Mesenchymal stem cell (in vitro differentiated cells and primary cell): ENCODE data around the gene VPS4A.

ENCODE experiments used
- DNase-seq: peaks from one replicate; pipeline ENCODE4 v3.0.0-alpha.2; 2013
- H2AFZ ChIP-seq: one replicate; pipeline ENCODE4 v1.6.1; 2013; ENCODE audit warnings: low read depth, mild to moderate bottlenecking, control low read depth, inconsistent platforms, low read length, moderate library complexity
- H2AK5ac ChIP-seq: 2 replicates; pipeline ENCODE4 v1.6.1; 2013; ENCODE audit warnings: low read length, moderate library complexity, mild to moderate bottlenecking, inconsistent platforms; ENCODE audit not compliant: severe bottlenecking
- H2BK120ac ChIP-seq: one replicate; pipeline ENCODE4 v1.6.1; 2013; ENCODE audit warnings: low read depth, mild to moderate bottlenecking, inconsistent platforms, low read length, moderate library complexity
- H2BK12ac ChIP-seq, 2 experiments: one replicate each; pipeline ENCODE4 v1.6.1; 2013; ENCODE audit warnings: inconsistent platforms in 2 of 2, low read length in 2 of 2, mild to moderate bottlenecking in 2 of 2, moderate library complexity in 2 of 2, control low read depth in 1 of 2
- H2BK15ac ChIP-seq: one replicate; pipeline ENCODE4 v1.6.1; 2013; ENCODE audit warnings: mild to moderate bottlenecking, low read depth, inconsistent platforms; ENCODE audit not compliant: poor library complexity, severe bottlenecking
- H2BK5ac ChIP-seq: 2 replicates; pipeline ENCODE4 v1.6.1; 2013; ENCODE audit warnings: low read depth, mild to moderate bottlenecking, low read length, control low read depth, inconsistent platforms; ENCODE audit not compliant: poor library complexity, severe bottlenecking
- H3K14ac ChIP-seq, 2 experiments: one replicate each; pipeline ENCODE4 v1.6.1; 2013; ENCODE audit warnings: inconsistent platforms in 2 of 2, low read length in 2 of 2, control low read depth in 1 of 2, mild to moderate bottlenecking in 1 of 2, moderate library complexity in 1 of 2
- H3K18ac ChIP-seq, 2 experiments: one replicate each; pipeline ENCODE4 v1.6.1; 2013; ENCODE audit warnings: inconsistent platforms in 2 of 2, low read length in 2 of 2, control low read depth in 1 of 2, low read depth in 1 of 2, mild to moderate bottlenecking in 1 of 2
- H3K23ac ChIP-seq, 2 experiments: one replicate each; pipeline ENCODE4 v1.6.1; 2013; ENCODE audit warnings: inconsistent platforms in 2 of 2, low read length in 2 of 2, mild to moderate bottlenecking in 2 of 2, moderate library complexity in 2 of 2, control low read depth in 1 of 2
- H3K27ac ChIP-seq: 2 replicates; pipeline ENCODE4 v1.5.1; 2013; ENCODE audit warnings: mild to moderate bottlenecking, moderate library complexity, low read length, control low read depth, inconsistent platforms; ENCODE audit not compliant: poor library complexity, severe bottlenecking
- H3K27me3 ChIP-seq, 2 experiments: 2 replicates each; pipeline versions ENCODE4 v1.6.1 to v1.7.0; 2013; ENCODE audit warnings: low read length in 2 of 2, mild to moderate bottlenecking in 2 of 2, moderate library complexity in 2 of 2, control low read depth in 1 of 2, inconsistent platforms in 1 of 2; ENCODE audit not compliant: control insufficient read depth in 1 of 2, insufficient read depth in 1 of 2
- H3K36me3 ChIP-seq, 2 experiments: 2 replicates each; pipeline versions ENCODE4 v1.6.1 to v1.7.0; 2013; ENCODE audit warnings: low read length in 2 of 2, control low read depth in 1 of 2, inconsistent platforms in 1 of 2, low read depth in 1 of 2, mild to moderate bottlenecking in 1 of 2; ENCODE audit not compliant: insufficient read depth in 2 of 2, control insufficient read depth in 1 of 2
- H3K4ac ChIP-seq, 2 experiments: one replicate each; pipeline ENCODE4 v1.6.1; 2013; ENCODE audit warnings: inconsistent platforms in 2 of 2, low read length in 2 of 2, mild to moderate bottlenecking in 2 of 2, moderate library complexity in 2 of 2, control low read depth in 1 of 2, low read depth in 1 of 2
- H3K4me1 ChIP-seq: 2 replicates; pipeline ENCODE4 v1.6.1; 2013; ENCODE audit warnings: low read depth, low read length, control low read depth; ENCODE audit not compliant: control insufficient read depth, insufficient read depth
- H3K4me2 ChIP-seq: 2 replicates; pipeline ENCODE4 v1.6.1; 2013; ENCODE audit warnings: low read length, mild to moderate bottlenecking, inconsistent platforms; ENCODE audit not compliant: poor library complexity, severe bottlenecking
- H3K4me3 ChIP-seq, 2 experiments: 2 replicates each; pipeline versions ENCODE4 v1.5.1 to v1.7.0; 2013; ENCODE audit warnings: low read length in 2 of 2, mild to moderate bottlenecking in 2 of 2, control low read depth in 1 of 2, low read depth in 1 of 2; ENCODE audit not compliant: insufficient read depth in 1 of 2
- H3K79me1 ChIP-seq: replicated peaks from 2 replicates; pipeline ENCODE4 v1.6.1; 2013; ENCODE audit warnings: mild to moderate bottlenecking, control low read depth, low read length, inconsistent platforms; ENCODE audit not compliant: poor library complexity, severe bottlenecking
- H3K9ac ChIP-seq: 2 replicates; pipeline ENCODE4 v1.7.0; 2013; ENCODE audit warnings: mild to moderate bottlenecking, low read length, moderate library complexity
- H3K9me3 ChIP-seq: 2 replicates; pipeline ENCODE4 v1.7.0; 2013; ENCODE audit warnings: mild to moderate bottlenecking, low read length; ENCODE audit not compliant: control insufficient read depth
- H4K8ac ChIP-seq: one replicate; pipeline ENCODE4 v1.6.1; 2013; ENCODE audit warnings: inconsistent platforms, mild to moderate bottlenecking, low read length, moderate library complexity
- H4K91ac ChIP-seq: one replicate; pipeline ENCODE4 v1.6.1; 2013; ENCODE audit warnings: mild to moderate bottlenecking, low read length, inconsistent platforms
- WGBS: methylation state at CpG from one replicate; pipeline ENCODE4 v1.1.7; 2013; ENCODE audit warnings: mixed read lengths; 5-methylcytosine and 5-hydroxymethylcytosine counted together

The VPS4A gene

DNA sequence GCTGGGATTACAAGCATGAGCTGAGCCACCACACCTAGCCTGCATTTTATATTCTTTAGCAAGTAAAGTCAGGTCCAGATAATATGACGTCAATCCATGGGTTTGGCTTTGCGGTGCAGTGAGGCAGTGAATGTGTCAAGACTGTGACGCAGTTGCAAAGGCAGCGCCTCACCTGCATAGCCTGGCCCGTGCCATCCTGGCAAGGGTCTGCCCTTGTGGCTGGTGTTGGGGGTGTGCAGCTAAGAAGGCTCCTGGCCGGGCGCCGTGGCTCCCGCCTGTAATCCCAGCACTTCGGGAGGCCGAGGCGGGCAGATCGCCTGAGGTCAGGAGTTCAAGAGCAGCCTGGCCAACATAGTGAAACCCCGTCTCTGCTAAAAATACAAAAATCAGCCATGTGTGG is 12.3 kb downstream of the VPS4A start:
- H3K18ac ChIP-seq, result no peak overlapping the region
- no peak overlapping the region for H3K4me2 ChIP-seq
- H4K91ac ChIP-seq, result no peak overlapping the region
- H3K23ac ChIP-seq, result no peak overlapping the region
- WGBS, result 97% methylated on average over 10 of the region's 14 CpGs
- DNase-seq, result no peak
- H3K36me3 ChIP-seq, result peaks cover 82 to 94% of the 10 kb centered on the region in 2 experiments
- no peak overlapping the region for H2AK5ac ChIP-seq
- no peak overlapping the region for H3K4ac ChIP-seq
- no peak overlapping the region for H2BK12ac ChIP-seq
- no peak overlapping the region for H2BK15ac ChIP-seq
- no peak overlapping the region for H2AFZ ChIP-seq
- H3K4me1 ChIP-seq, result peaks cover 23% of the 10 kb centered on the region
- no peak overlapping the region for H3K27ac ChIP-seq
- H3K9ac ChIP-seq, result no peak overlapping the region
- no peak overlapping the region for H2BK5ac ChIP-seq
- no peaks in the 10 kb centered on the region for H3K27me3 ChIP-seq
- no peak overlapping the region for H4K8ac ChIP-seq
- peaks cover 37% of the 10 kb centered on the region for H3K79me1 ChIP-seq
- H3K14ac ChIP-seq, result no peak overlapping the region
- no peaks in the 10 kb centered on the region for H3K9me3 ChIP-seq
- no peak overlapping the region for H3K4me3 ChIP-seq
- no peak overlapping the region for H2BK120ac ChIP-seq

DNA sequence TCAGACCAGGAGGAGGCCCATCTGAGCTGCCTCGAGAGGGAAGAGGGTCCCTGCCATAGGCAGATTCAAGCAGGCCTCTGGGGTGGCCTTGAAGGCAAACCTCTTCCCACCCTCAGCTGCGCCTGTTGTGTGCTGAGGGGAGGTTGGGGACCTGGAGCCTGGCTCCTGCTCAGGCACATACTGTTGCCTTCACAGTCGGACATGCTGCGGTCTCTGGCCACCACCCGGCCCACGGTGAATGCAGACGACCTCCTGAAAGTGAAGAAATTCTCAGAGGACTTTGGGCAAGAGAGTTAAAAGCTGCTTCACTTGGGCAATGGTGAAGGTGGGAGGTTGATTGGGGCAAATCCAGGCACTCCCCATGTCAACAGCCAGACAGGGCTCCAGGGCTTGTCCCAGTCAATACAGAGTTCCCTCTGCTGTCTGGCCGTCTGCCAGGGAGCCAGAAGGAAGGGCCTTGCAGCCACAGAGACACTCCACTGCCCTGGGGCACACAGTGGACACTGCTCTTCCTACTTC is 12.9 kb downstream of the VPS4A start:
- Histone ChIP-seq H3K36me3 (peaks cover 75 to 94% of the 10 kb centered on the region in 2 experiments), H3K9ac (no peak overlapping the region), H3K23ac (no peak overlapping the region), H4K8ac (no peak overlapping the region), H2AFZ (no peak overlapping the region), H2BK15ac (no peak overlapping the region), H3K79me1 (peaks cover 32% of the 10 kb centered on the region), H2AK5ac (no peak overlapping the region), H3K14ac (no peak overlapping the region), H4K91ac (no peak overlapping the region), H2BK120ac (no peak overlapping the region), H3K4me2 (no peak overlapping the region), H3K18ac (no peak overlapping the region), H3K4me1 (peaks cover 25% of the 10 kb centered on the region), H3K4me3 (no peak overlapping the region), H2BK5ac (no peak overlapping the region), H3K4ac (no peak overlapping the region), H2BK12ac (no peak overlapping the region), H3K27me3 (no peaks in the 10 kb centered on the region), H3K27ac (no peak overlapping the region), H3K9me3 (no peaks in the 10 kb centered on the region)
- peak; percentile 13 for DNase-seq
- WGBS, result 93% methylated on average over 8 of the region's 8 CpGs

DNA sequence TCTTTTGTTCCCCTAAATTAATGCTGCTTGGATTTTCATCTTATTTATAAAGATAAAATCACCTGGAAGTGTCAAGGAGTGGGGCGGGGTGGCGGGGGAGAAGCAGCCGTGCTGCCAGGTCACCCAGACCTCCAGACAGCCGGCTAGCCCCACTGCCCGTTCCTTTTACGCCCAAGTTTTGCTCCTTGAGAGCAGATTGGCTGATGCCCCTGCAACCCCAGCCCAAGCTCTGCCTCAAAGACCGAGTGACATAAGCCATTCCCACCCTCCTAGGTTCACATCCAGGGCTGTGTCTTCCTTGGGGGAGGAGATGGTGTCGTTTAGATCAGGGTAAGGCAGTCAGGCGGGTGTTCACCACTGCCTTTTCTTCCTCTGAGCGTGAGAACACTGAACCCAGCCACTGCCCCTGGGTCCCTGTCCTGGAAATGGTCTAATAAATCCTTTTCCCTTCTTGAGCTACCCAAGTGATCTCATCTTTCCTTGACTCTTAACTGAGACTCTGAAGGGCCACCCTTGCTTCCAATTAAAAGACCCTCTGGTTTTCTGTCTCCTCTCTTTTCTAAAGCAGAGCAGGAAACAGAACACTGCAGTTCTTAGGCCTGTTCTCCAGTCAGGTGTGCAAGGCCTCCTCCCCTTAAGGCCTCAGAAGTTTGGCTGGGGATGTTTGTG is 13.6 kb downstream of the VPS4A start:
- Histone ChIP-seq H3K18ac (no peak overlapping the region), H3K27me3 (no peaks in the 10 kb centered on the region), H2BK15ac (no peak overlapping the region), H3K4me2 (no peak overlapping the region), H3K23ac (no peak overlapping the region), H3K9ac (no peak overlapping the region), H2AFZ (no peak overlapping the region), H3K79me1 (peaks cover 33% of the 10 kb centered on the region), H3K9me3 (no peaks in the 10 kb centered on the region), H3K4ac (no peak overlapping the region), H3K36me3 (peaks cover 69 to 88% of the 10 kb centered on the region in 2 experiments), H2BK12ac (no peak overlapping the region), H4K8ac (no peak overlapping the region), H2BK5ac (no peak overlapping the region), H2BK120ac (no peak overlapping the region), H3K27ac (no peak overlapping the region), H3K14ac (no peak overlapping the region), H2AK5ac (no peak overlapping the region), H3K4me3 (no peak overlapping the region), H4K91ac (no peak overlapping the region), H3K4me1 (peaks cover 31% of the 10 kb centered on the region)
- 90% methylated on average over 9 of the region's 10 CpGs for WGBS
- DNase-seq, result no peak

DNA sequence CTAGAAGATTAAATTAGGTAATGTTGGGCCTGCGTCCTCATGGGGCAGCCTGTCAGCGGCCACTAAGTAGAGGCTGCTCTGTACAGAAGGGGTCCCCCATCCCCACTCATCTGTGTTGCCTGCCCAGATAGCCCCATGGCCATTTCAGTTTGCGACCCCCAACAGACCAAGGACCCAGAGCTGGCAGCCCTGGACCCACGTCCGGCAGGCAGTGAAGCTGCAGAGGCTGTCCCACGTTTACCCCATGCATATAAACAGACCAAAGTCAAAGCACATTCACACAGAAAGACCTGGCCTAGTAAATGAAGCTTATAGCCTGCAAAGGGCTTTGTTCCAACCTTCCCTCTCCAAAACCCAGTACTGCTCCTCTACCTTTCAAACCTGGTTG is 14.6 kb downstream of the VPS4A start:
- Histone ChIP-seq H3K4me3 (no peak overlapping the region), H3K36me3 (peaks cover 58 to 77% of the 10 kb centered on the region in 2 experiments), H3K27me3 (no peaks in the 10 kb centered on the region), H2BK5ac (no peak overlapping the region), H4K8ac (no peak overlapping the region), H3K23ac (peak overlapping the region in 1 of 2 experiments; percentile 73), H3K27ac (peak overlapping the region; percentile 31), H3K18ac (no peak overlapping the region), H2BK15ac (no peak overlapping the region), H3K9ac (no peak overlapping the region), H3K14ac (no peak overlapping the region), H2AFZ (no peak overlapping the region), H3K4ac (no peak overlapping the region), H3K4me2 (no peak overlapping the region), H2BK120ac (no peak overlapping the region), H3K4me1 (peaks cover 35% of the 10 kb centered on the region), H2AK5ac (no peak overlapping the region), H2BK12ac (peak overlapping the region in 1 of 2 experiments; percentile 15), H3K79me1 (peaks cover 23% of the 10 kb centered on the region), H3K9me3 (no peaks in the 10 kb centered on the region), H4K91ac (no peak overlapping the region)
- DNase-seq, result no peak
- 97% methylated on average over 6 of the region's 6 CpGs for WGBS
